Measurements from ENCODE around the gene CEP170B.
"Not testable (repeated sequence)": the region's sequence is repeated elsewhere in the genome, so short reads cannot be mapped to it uniquely, and the experiment has no call there.

Gene CEP170B

GRCh38 chr14:104917993-104918392, 52.9 kb downstream of the CEP170B start:
- Histone ChIP-seq H3K4me3 (ENCODE audit: insufficient read length, low read depth) (no peak overlapping the region), H3K36me3 (ENCODE audit: insufficient read depth, insufficient read length, low read length) (no peaks in the 10 kb centered on the region), H3K9me3 (ENCODE audit: insufficient read depth, low read length) (no peaks in the 10 kb centered on the region), H3K4me1 (ENCODE audit: insufficient read depth, insufficient read length) (no peaks in the 10 kb centered on the region), H3K9ac (ENCODE audit: insufficient read length, low read depth) (no peak overlapping the region), H3K27me3 (ENCODE audit: insufficient read depth, insufficient read length) (no peaks in the 10 kb centered on the region)
- no peak for TF ChIP-seq ZNF274 (IDR thresholded peaks at IDR 0.05; ENCODE audit: low read depth, low read length)
- no peak for TF ChIP-seq YY1 (IDR thresholded peaks at IDR 0.05; ENCODE audit: insufficient read depth, insufficient read length)
- no peak for TF ChIP-seq SUZ12 (IDR thresholded peaks at IDR 0.05; ENCODE audit: extremely low read depth, insufficient read depth, insufficient read length)
- no peak for DNase-seq (ENCODE audit: low read depth, low spot score)

- H3K4me1 ChIP-seq (ENCODE audit: insufficient read depth, insufficient read length); H3K9ac ChIP-seq (ENCODE audit: insufficient read length, low read depth); H3K27me3 ChIP-seq (ENCODE audit: insufficient read depth, insufficient read length); DNase-seq (ENCODE audit: low read depth, low spot score); H3K9me3 ChIP-seq (ENCODE audit: insufficient read depth, low read length); H3K4me3 ChIP-seq (ENCODE audit: insufficient read length, low read depth); H3K36me3 ChIP-seq (ENCODE audit: insufficient read depth, insufficient read length, low read length): not testable (repeated sequence)
Measured at GRCh38 chr14:104919152-104919992, 54.3 kb downstream of the CEP170B start.

GRCh38 chr14:104919993-104920315, 54.9 kb downstream of the CEP170B start:
- H3K27me3 ChIP-seq (ENCODE audit: insufficient read depth, insufficient read length): no peaks in the 10 kb centered on the region
- H3K4me3 ChIP-seq (ENCODE audit: insufficient read length, low read depth): no peak overlapping the region
- no peaks in the 10 kb centered on the region for H3K36me3 ChIP-seq (ENCODE audit: insufficient read depth, insufficient read length, low read length)
- H3K4me1 ChIP-seq (ENCODE audit: insufficient read depth, insufficient read length): no peaks in the 10 kb centered on the region
- DNase-seq (ENCODE audit: low read depth, low spot score): no peak
- no peak overlapping the region for H3K9ac ChIP-seq (ENCODE audit: insufficient read length, low read depth)
- TF ChIP-seq SUZ12 (IDR thresholded peaks at IDR 0.05; ENCODE audit: extremely low read depth, insufficient read depth, insufficient read length): no peak
- no peak for TF ChIP-seq YY1 (IDR thresholded peaks at IDR 0.05; ENCODE audit: insufficient read depth, insufficient read length)
- no peak for TF ChIP-seq ZNF274 (IDR thresholded peaks at IDR 0.05; ENCODE audit: low read depth, low read length)
- H3K9me3 ChIP-seq (ENCODE audit: insufficient read depth, low read length): peaks cover 9% of the 10 kb centered on the region; the same call in 1 of the 2 replicates

GRCh38 chr14:104923640-104924420, 58.8 kb downstream of the CEP170B start:
- Histone ChIP-seq H3K36me3 (ENCODE audit: insufficient read depth, insufficient read length, low read length) (no peaks in the 10 kb centered on the region), H3K4me1 (ENCODE audit: insufficient read depth, insufficient read length) (peaks cover 15% of the 10 kb centered on the region), H3K27me3 (ENCODE audit: insufficient read depth, insufficient read length) (no peaks in the 10 kb centered on the region), H3K9ac (ENCODE audit: insufficient read length, low read depth) (no peak overlapping the region), H3K9me3 (ENCODE audit: insufficient read depth, low read length) (peaks cover 9% of the 10 kb centered on the region; the same call in 1 of the 2 replicates), H3K4me3 (ENCODE audit: insufficient read length, low read depth) (no peak overlapping the region)
- no peak for DNase-seq (ENCODE audit: low read depth, low spot score)
- no peak for TF ChIP-seq YY1 (IDR thresholded peaks at IDR 0.05; ENCODE audit: insufficient read depth, insufficient read length)
- TF ChIP-seq ZNF274 (IDR thresholded peaks at IDR 0.05; ENCODE audit: low read depth, low read length): no peak
- TF ChIP-seq SUZ12 (IDR thresholded peaks at IDR 0.05; ENCODE audit: extremely low read depth, insufficient read depth, insufficient read length): no peak

GRCh38 chr14:104924421-104925213, 59.5 kb downstream of the CEP170B start, which contains the start of gene PLD4:
PLD4 (plus strand) TSS chr14:104924879; CDS start chr14:104927141, 2,262 bp downstream.
- Histone ChIP-seq H3K27me3 (ENCODE audit: insufficient read depth, insufficient read length) (no peaks in the 10 kb centered on the region), H3K36me3 (ENCODE audit: insufficient read depth, insufficient read length, low read length) (no peaks in the 10 kb centered on the region), H3K4me3 (ENCODE audit: insufficient read length, low read depth) (no peak within 1 kb of the TSS), H3K4me1 (ENCODE audit: insufficient read depth, insufficient read length) (peaks cover 15% of the 10 kb centered on the region), H3K9me3 (ENCODE audit: insufficient read depth, low read length) (peaks cover 9% of the 10 kb centered on the region; the same call in 1 of the 2 replicates), H3K9ac (ENCODE audit: insufficient read length, low read depth) (no peak within 1 kb of the TSS)
- TF ChIP-seq SUZ12 (IDR thresholded peaks at IDR 0.05; ENCODE audit: extremely low read depth, insufficient read depth, insufficient read length) (no peak), ZNF274 (IDR thresholded peaks at IDR 0.05; ENCODE audit: low read depth, low read length) (no peak), YY1 (IDR thresholded peaks at IDR 0.05; ENCODE audit: insufficient read depth, insufficient read length) (no peak)
- no peak for DNase-seq (ENCODE audit: low read depth, low spot score)

GRCh38 chr14:104925214-104925854, 60.3 kb downstream of the CEP170B start:
- no peak for DNase-seq (ENCODE audit: low read depth, low spot score)
- Histone ChIP-seq H3K4me1 (ENCODE audit: insufficient read depth, insufficient read length) (peaks cover 15% of the 10 kb centered on the region), H3K9ac (ENCODE audit: insufficient read length, low read depth) (no peak overlapping the region), H3K9me3 (ENCODE audit: insufficient read depth, low read length) (peaks cover 9% of the 10 kb centered on the region; the same call in 1 of the 2 replicates), H3K27me3 (ENCODE audit: insufficient read depth, insufficient read length) (no peaks in the 10 kb centered on the region), H3K36me3 (ENCODE audit: insufficient read depth, insufficient read length, low read length) (no peaks in the 10 kb centered on the region), H3K4me3 (ENCODE audit: insufficient read length, low read depth) (no peak overlapping the region)
- TF ChIP-seq SUZ12 (IDR thresholded peaks at IDR 0.05; ENCODE audit: extremely low read depth, insufficient read depth, insufficient read length) (no peak), YY1 (IDR thresholded peaks at IDR 0.05; ENCODE audit: insufficient read depth, insufficient read length) (no peak), ZNF274 (IDR thresholded peaks at IDR 0.05; ENCODE audit: low read depth, low read length) (no peak)
